GM13977 (cell line): Measurements from ENCODE around the gene COL6A2.
A peak's percentile ranks its signal among the peaks of the same experiment; 100 is the strongest.
"Not testable (repeated sequence)": the region's sequence is repeated elsewhere in the genome, so short reads cannot be mapped to it uniquely, and the experiment has no call there.

Experiments
- DNase-seq: peaks from one replicate; pipeline ENCODE4 v3.0.0; 2012; ENCODE audit warnings: low spot score
- CTCF ChIP-seq: IDR thresholded peaks from 2 replicates; pipeline ENCODE4 v1.5.1; 2012; ENCODE audit warnings: mild to moderate bottlenecking, control low read depth; ENCODE audit not compliant: insufficient read depth; ENCODE audit errors: extremely low read depth, missing control alignments
- in situ Hi-C: fragments of 300-500 bp; cut with MboI; formaldehyde crosslinking; loops from one replicate; pipeline ENCODE4 v1.12.0; 2022; ENCODE audit warnings: low sequenced_read_pairs, low pct_unique_long_range_greater_than_20kb, mixed read lengths, inconsistent platforms; ENCODE audit not compliant: unreplicated experiment

COL6A2 gene

GRCh38 chr21:46146856-46147255 lies 48.9 kb downstream of the COL6A2 start:
- no peak for DNase-seq
- TF ChIP-seq CTCF = no peak
- in situ Hi-C loops = no loop called here

DNA sequence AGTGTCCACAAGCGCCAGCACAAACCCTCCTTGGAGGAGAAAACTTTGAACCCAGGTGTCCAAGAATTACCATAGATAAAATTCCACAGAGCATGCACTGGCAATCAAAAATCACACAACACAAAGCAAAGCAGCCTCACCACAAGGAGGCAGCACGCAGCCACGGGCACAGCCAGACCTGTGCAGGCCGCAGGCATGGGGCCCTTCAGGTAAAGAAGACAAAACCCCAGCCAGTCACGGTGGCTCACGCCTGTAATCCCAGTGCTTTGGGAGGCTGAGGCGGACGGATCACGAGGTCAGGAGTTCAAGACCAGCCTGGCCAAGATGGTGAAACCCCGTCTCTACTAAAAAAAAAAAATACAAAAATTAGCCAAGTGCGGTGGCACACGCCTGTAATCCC lies 49.5 kb downstream of the COL6A2 start:
- in situ Hi-C loops = not testable (repeated sequence)
- peak; percentile 74 for TF ChIP-seq CTCF
- peak; percentile 80 for DNase-seq

DNA sequence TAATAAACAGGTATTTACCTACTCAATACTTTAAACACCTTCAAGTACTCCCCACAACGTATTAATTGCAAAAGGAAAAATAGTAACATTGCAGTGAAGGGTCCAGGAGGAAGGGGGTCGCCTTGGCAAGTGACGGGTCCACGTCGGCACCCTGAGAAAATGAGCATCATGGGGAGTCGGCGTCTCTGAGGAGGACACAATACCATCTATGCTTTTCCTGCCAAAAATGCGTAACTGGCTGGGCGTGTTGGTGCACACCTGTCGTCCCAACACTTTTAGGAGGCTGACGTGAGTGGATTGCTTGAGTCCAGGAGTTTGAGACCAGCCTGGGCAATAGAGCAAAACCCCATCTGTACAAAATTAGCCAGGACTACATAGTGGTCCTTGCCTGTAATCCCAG lies 50.2 kb downstream of the COL6A2 start:
- TF ChIP-seq CTCF = no peak
- in situ Hi-C loops = no loop called here
- no peak for DNase-seq

DNA sequence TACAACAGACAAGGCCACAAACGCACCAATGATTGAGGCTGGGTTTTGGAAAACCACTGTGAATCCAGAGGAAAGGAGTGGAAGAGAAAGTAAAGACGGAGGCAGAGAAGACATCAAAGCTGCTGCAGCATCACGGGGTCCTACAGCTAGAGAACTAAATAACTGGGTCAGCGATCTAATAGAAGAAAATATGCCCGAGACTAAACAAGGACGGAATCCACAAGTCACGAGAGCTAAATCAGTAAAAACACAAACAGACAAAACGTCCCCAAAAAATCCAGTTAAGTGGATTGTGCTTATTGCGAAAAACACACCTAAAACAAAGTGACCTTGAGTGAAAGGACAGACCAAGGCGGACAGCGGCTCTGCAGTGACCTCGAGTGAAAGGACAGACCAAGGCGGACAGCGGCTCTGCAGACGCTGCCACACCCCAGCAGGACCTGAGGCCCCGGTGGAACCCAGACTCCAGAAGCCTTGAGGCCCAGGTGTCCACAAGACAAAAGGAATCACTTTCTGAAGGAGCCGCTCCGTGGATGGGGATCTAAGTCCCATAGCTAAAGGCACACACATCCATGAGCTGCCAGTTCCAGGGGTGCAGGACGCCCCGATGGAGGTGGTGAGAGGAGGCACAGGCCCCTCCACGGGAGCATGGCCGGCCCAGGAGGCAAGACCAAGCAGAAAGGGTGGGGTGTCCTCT lies 51.4 kb downstream of the COL6A2 start:
- TF ChIP-seq CTCF = no peak
- in situ Hi-C loops = no loop called here
- DNase-seq = no peak

DNA sequence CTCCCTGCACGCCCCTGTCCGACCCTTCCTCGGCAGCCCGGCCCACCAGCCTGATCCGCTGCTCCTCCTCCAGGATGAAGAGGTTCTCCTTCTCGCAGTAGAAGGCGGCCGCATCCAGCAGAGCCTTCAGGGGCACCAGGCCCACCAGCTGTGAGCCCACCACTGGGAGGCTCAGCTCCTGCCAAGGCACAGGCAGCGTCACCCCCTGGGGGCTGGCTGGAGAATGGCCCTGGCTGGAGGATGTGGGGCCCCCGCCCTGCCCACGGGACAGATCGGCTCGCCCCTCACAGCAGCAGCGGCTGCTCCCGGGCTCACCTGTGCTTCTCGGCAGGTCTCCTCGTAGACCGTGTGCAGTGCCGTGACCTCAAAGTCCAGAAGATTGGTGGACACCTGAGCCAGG lies 52.2 kb downstream of the COL6A2 start:
- no peak for DNase-seq
- in situ Hi-C loops = no loop called here
- no peak for TF ChIP-seq CTCF

DNA sequence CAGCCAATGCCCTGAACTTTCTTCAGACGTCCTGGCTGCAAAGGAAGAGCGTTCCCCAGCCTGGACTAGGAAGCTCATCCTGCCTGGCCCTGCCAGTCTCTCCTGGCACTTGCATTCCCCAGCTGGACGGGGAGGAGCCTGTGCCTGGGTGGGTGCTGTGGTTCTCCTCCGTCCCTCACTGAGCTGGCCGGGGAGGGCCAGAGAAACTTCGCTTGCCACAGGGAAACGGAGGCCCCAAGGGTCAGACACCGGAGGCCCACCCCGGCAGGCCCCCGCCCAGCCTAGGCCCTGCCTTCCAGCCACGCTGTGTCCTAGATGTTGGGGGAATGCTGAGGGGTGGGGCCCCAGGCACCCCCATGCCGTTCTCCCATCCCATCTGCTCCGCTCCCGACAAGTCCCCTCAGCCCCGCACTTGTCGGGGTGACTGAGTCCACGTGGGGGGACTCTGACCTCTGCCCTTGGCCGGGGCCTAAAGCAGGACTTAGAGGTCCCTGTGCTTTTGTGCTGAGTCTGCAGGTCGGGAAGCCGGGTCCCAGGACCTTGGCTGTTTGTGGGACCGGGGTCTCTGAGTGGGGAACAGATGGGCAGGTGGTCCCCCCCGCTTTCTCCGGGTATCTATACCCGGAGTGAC lies 52.7 kb downstream of the COL6A2 start:
- in situ Hi-C loops = no loop called here
- no peak for TF ChIP-seq CTCF
- no peak for DNase-seq
